ENCODE measurements around the gene HK1.
"Not testable (repeated sequence)": the region's sequence is repeated elsewhere in the genome, so short reads cannot be mapped to it uniquely, and the experiment has no call there.

HK1 gene

DNA sequence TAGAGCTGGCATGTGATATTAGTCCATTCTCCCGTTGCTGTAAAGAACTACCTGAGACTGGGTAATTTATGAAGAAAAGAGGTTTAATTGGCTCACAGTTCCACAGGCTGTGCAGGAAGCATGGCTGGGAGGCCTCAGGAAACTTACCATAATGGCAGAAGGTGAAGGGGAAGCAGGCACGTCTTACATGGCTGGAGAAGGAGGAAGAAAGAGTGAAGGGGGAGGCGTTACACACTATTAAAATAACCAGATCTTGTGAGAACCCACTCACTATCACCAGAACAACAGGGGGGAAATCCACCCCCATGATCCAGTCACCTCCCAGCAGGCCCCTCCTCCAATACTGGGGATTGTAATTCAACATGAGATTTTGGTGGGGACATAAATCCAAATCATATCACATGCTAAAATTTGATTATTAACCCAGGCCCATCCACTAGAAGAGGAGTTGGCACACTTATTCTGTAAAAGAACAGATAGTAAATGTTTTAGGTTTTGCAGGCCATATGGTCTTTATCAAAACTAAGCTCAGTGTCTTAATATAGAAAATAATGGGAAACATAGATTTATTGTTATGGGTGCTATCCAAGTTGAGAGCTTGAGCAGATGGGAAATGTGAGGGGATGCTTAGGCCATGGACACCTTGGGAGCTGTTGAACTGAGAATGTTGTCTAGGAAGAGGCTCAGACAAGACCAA, 18.6 kb upstream of the HK1 start:
- DNase-seq: no peak

DNA sequence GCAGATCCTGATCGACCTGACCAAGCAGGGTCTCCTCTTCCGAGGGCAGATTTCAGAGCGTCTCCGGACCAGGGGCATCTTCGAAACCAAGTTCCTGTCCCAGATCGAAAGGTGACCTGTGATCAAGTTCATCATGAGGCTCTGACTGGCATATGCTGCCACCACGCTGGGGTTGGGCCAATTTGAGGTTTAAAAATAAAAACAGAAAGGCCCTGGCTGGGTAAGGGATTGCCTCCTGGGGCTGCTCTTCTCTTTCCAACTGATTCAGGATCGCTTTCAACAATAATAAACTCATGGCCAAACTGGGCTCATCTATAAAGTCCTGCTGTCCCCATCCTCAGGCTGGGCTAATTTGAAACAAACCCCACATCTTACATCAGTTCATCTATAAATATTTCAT, 17.1 kb upstream of the HK1 start:
- no peak for DNase-seq

DNA sequence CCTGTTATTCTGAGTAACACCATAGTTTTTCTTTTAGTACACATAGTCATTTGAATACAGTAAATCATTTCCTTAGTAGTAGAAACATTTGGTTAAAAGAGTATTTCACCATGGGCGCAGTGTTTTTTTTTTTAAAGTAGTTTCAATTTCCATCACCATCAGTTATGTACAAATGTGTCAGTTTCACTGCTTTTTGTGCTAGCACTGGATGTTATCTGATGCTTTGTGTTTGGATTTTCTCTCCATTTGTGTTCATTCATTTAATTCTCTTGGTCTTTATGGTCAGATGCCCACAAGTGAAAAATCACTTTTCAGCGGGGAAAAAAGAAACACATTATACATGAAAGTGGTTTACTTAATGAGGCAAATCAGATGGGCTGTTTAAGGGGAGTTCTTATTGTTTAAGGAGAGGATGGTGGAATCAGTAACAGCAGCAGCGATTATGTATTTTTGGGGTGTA, 16.0 kb upstream of the HK1 start:
- no peak for DNase-seq

DNA sequence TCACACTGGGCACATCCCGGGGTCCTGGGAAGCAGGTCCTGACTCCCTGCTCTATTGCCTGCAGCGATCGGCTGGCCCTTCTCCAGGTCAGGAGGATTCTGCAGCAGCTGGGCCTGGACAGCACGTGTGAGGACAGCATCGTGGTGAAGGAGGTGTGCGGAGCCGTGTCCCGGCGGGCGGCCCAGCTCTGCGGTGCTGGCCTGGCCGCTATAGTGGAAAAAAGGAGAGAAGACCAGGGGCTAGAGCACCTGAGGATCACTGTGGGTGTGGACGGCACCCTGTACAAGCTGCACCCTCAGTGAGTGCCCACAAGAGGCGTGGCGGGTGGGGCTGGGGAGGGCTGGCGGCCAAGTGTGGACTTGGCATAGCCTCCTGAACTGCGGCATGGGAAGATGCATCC, 12.8 kb upstream of the HK1 start:
- no peak for DNase-seq

DNA sequence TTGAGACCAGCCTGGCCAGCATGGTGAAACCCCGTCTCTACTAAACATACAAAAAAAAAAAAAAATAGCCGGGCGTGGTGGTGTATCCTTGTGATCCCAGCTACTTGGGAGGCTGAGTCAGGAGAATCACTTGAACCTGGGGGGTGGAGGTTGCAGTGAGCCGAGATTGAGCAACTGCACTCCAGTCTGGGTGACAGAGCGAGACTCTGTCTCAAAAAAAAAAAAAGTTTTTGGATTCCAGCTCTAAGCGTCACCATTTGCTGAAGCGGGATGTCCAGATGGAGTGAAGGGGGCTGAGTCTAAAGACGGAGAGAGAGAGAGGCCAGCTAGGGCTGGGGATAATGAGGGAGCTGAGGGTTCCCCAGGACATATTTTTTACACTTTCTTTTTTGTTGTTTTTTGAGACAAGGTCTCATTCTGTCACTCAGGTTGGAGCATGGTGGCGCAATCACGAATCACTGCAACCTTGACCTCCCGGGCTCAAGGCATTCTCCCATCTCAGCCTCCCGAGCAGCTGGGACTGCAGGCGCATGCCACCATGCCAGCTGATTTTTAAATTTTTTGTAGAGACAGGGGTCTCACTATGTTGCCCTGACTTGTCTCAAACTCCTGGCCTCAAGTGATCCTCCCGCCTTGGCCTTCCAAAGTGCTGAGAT, 9.4 kb upstream of the HK1 start:
- DNase-seq: no peak

DNA sequence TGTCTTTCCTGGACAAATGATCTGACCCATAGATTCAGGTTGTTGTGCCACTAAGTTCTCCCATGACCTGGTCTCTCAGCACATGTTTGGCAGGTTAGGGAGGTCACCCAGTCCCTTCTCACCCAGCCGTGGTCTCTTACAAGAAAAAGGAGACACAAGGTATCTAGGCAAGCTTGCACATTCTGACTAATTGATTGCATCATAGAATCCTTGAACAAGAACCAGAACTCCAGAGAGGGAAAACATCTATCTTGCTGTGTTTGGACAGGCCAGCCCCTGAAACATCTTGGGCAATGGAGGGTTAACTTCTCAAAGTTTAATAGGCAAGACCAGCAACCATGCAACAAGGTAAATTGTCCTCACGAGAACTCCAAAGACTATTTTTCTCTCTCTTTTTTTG, 8.5 kb upstream of the HK1 start:
- DNase-seq: no peak

DNA sequence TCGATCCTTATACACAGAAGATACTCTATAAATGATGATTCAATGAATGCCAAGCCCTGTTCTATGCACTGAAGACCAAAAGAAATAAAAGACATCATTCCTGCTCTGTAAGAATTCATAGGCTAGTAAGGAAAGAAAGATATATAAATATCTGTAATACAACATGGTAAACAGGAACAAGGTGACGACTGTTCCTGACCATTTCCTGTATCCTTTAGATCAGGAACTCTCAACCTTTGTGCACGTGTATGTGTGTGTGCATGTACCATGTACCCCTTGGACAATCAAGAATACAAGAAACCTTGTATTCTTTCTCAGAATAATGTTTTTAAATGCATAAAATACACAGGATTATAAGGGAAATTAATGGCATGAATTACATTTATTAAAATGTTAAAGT, 7.3 kb upstream of the HK1 start:
- DNase-seq: no peak

DNA sequence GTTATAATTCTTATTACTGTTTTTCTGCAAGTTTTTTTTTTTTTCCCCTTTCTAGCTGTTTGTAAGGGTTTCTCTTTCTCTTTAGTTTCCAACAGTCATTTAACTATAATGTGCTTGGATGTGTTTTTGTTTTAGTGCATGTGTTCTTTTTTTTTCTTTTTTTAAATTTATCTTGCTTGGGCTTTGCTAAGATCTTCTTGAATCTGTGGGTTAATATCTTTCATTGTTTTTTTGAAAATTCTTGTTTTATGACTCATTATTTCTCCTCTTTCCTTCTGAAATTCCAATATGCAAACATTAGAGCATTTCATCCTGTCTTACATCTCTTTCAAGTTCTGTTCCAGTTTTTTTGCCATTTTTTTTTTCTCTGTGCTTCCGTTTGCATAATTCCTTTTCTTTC, 5.7 kb upstream of the HK1 start:
- DNase-seq: no peak

DNA sequence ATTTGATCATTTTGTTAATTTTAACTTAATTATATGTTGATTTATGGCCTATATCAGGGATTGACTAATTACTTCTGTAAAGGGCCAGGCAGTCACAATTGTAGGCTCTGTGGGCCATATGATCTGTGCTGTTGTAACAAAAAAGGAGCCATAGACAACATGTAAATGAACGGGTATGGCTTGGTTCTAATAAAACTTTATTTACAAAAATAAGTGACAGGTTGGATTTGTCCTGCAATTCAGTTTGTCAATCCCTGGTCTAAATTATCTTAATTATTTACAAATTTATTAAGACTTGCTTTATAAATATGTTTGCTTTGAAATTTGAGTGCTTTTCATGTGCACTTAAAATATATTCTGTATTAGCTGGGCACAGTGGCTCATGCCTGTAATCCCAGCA, 2.9 kb upstream of the HK1 start:
- DNase-seq: no peak

DNA sequence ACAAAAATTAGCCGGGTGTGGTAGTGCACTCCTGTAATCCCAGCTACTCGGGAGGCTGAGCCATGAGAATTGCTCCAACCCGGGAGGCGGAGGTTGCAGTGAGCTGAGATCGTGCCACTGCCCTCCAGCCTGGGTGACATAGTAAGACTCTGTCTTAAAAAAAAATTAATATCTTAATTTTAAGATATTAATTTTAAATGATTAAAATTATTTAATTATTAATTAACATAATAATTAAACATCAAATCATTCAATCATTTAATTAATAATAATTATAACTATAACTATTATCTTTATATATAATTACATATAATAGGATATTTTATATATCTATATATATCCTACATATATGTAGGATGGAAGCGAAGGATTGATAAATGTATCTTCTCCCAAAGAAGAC, 1.8 kb upstream of the HK1 start:
- no peak for DNase-seq

DNA sequence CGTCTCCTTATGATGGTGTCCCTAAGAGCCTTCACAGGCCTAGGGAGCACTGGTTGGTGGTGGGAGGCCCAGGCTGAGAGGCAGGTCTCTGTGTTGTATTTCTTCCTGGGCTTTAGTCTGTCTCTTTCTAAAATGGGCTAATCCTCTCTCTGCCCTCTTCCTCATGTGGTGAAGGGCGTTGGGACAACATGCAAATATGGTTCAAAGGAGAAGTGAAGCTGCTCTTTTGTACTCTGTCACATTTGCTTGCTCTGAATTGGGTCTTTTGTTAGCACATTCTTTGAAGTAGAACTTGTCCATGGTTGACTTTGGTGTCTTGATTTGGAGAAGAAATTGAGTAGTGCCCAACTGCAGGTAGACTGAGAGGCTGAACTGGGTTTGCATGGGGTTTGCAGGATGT, 814 bp downstream of the HK1 start:
- no peak for DNase-seq

DNA sequence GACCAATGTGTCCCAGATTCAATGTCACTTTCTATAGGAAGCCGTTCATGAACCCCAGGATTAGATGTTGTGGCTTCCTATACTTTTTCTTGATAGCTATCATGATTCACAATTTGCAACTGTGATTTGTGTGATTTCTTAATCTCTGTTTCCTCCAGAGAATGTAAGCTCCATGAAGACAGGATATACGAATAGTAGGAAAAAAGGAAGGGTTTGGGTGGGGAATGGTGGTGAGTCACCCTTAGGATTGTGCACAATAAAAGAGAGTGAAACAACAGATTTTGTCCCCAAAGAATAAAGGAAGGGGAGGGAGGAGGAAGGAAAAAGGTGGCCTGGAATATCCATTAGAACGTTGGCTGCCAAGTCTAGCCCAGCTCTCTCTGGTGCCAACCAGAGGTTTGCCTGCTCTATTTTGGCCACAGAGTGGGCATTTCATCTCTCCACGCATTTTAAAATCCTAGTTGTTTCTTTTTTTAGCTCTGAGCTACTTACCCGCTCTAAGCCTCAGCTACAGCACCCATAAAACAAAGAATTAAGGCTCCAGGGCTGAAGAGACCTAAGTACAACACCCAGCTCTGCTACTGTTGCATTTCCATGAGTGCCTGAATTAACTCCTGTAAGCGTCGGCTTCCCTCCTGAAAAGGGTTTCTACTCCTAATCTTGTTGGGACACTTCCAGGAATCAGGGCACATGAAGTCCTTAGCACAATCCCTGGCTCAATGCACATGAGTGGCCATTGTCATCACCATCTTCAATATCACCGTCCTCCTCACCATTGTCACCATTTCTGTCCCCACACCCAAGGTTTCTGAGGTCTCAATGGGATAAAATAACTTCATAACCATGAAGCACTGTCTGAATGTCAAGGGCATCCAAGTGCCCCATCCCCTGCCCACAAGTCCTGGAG, 3.5 kb downstream of the HK1 start:
- DNase-seq: no peak

DNA sequence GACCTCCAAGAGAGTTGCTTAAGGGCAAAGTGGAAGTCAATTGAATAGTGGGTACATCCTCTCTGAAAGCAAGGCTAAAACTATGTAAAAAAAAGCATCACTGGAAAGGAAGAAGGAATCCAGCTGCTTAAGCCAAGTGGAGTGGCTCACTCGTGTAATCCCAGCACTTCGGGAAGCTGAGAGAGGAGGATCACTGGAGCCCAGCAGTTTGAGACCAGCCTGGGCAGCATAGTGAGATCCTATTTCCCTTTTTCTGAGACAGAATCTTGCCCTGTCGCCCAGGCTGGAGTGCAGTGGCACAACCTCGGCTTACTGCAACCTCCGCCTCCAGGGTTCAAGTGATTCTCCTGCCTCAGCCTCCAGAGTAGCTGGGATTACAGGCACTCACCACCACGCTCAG, 6.1 kb downstream of the HK1 start:
- not testable (repeated sequence) for DNase-seq

DNA sequence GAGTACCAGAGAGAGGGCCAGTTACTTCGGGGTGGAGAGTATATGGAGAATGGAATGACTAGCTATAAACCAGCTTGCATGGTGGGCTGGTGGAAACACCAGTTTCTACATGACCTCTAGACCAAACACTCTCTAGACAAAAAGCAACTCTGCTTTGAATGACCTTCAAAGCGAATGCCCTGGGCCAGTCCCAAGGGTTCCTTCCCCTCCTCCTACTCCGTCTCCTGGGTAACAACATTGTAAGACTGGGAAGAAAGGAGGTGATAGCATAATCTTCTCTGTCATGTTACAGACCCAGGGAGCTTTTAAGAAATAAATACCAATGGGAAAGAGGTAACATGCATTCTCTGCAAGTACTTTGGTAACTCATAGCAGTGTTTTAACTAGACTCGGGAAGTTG, 7.4 kb downstream of the HK1 start:
- DNase-seq: no peak

DNA sequence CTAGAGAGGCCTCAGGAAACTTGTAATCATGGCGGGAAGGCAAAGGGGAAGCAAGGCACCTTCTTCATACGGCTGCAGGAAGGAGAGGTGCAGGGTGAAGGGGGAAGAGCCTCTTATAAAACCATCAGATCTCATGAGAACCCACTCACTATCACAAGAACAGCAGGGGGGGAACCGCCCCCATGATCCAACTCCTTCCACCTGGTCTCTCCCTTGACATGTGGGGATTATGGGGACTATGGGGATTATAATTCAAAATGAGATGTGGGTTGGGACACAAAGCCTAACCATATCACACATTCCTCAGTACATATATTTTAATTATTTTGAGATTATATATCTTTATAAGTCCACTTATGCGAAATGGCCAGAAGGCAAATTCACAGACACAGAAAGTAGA, 8.9 kb downstream of the HK1 start:
- DNase-seq: no peak

DNA sequence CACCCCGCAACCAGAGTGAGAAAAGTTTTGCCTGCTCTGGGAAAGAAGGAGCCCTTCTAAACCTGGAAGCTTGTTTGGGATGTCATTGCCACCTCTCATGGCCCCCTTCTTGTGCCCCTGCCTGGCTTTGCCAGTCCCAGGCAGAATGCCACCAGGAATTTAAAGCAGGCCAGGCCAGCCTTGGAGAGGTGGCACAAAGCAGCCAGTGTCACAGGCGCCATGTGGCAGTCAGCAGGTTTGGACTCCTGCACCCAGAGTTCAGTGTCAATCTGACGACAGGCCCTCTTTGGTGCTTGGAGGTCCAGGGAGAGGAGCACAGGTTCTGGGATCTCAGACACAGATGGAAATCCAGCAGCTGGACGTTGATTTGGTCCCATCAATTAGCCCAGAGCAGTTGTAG, 12.7 kb downstream of the HK1 start:
- no peak for DNase-seq

DNA sequence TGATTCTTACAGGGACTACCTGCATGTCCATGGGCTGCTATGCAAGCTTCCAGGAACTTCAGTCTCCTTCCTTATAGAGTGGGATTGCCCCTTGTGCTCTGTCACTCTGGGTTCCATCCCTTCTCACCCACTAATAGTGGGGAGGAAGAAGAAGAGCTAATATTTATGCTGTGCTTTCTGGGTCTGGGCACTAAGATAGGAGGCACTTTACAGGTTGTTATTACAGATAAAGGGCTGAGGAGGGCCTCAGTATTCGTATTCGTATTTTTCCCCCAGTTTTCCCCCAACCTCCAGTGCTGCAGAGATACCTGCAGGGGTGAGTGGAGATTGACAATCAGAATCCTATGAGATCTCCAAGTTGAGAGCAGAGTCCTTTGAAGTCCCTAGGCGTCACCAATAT, 14.2 kb downstream of the HK1 start:
- no peak for DNase-seq

DNA sequence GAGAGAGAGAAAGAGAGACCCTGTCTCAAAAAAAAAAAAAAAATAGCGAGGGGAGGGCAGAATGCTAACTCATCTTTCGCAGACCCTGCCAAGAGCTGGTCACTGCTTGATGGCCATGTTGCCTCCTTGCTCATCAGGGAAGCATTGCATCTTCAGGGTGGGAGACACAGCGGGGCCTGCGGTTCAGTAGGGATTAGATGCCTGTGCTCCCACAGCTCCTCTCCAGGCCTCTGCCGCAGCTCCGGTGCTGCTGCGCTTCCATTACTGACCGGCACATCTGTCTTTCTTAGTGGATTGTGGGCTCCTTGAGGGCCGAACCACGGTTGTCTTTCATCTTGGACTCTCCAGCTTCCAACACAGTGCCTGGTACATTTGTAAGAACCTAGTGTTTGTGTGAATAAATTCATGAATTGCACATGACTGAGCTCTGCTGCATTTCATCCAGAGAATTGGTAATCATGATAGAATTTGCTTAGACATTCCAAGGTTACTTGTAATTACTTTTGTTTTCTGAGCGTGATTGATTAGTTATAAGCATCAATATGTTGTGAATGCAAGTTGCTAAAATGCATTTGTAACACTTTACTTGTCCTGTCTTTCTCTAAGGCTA, 16.8 kb downstream of the HK1 start:
- DNase-seq: no peak

DNA sequence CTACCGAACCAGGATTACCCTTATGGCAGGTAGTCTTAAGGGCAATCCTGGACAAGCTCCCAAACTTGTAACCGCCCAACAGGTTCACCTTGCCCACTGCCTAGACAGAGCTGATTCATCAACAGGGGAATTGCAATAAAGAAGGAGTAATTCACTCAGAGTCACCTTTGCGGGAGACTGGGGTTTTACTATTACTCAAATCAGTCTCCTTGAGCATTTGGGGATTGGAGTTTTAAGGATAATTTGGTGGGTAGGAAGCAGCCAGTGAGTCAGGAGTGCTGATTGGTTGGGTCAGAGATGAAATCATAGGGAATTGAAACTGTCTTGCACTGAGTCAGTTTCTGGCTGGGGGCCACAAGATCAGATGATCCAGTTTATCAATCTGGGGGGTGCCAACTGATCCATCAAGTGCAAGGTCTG, 25.3 kb downstream of the HK1 start:
- DNase-seq: no peak

DNA sequence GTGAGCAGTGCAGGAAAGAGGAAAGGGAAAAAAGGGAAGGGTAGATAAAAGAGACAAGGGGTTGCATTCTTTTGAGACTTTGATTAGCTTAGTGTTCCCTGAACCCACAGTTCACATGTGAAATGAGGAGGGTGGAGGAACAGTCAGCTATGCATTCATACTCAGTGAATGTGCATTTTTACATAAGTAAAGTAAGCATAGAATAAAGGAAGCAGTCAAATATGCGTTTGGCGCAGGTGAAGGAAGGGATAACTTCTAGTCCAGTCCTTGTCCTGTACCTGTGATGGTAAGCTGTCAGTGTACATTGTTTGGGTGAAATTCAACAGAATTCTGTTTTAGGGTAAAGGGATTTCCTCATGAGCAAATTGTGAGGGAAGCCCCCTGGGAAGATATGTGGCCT, 28.1 kb downstream of the HK1 start:
- DNase-seq: no peak

DNA sequence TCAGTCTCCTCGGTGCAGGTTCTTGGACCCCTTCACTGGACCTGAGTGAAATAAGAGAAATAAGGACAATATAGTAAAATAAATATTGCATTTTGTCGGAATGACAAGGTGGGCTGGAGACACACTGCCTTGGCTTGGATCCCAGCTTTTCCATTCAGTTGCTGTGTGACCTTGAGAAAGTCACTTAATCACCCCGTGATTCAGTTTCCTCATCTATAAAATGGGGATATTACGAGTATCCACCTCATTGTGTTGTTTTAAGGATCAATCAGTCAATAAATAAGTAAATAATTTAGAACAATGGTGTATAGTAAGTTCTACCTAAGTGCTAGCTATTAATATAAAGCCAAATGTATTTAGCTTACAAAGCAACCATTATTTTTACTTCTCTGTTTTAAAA, 29.1 kb downstream of the HK1 start:
- DNase-seq: no peak

DNA sequence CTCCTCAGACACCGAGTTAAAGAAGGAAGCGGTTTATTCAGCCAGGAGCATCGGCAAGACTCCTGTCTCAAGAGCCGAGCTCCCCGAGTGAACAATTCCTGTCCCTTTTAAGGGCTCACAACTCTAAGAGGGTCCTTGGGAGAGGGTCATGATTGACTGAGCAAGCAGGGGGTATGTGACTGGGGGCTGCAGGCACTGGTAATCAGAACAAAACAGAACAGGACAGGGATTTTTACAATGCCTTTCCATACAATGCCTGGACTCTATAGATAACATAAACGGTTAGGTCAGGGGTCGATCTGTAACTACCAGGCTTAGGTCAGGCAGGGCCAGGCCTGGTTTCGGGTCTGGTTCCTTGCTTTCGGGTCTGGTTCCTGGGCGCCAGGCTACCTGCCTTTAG, 30.0 kb downstream of the HK1 start:
- DNase-seq: not testable (repeated sequence)

DNA sequence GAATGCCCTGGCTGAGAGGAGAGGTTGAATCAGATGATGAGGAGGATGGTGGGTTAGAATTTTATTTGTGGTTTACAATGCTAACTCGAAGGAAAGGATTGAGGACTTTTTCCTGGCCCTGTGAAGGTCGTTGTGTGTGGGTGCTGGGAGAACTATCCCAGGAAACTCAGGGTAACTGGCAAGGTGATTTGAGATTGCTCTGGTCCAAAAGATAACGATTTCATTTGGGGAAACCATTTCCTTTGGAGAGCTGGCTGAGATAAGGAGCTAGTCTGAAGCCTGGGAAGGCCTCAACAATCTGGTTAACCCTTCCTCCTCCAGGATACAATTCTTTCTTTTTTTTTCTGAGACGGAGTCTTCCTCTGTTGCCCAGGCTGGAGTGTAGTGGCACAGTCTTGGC, 33.0 kb downstream of the HK1 start:
- DNase-seq: no peak

DNA sequence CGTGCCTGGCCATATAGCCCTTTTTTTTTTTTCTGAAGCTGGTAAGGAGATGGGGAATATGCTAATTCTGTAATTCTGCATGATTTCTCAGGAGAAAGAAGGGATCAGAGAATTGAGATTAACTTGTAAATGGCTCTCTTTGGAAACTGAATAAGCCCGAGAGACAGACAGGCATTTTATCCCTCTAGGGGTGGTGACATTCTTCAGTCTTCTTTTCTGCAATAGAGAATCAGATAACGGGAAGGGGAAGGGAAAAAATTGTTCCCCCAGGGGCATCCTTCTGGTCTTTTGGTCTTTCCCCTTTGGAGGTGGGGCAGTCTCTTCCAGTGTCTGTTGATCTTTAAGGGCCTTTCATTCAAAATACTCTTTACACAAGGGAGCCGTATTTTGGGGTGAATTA, 34.2 kb downstream of the HK1 start:
- no peak for DNase-seq
